ENCODE results near the gene ARHGEF2.
"Not testable (repeated sequence)": the region's sequence is repeated elsewhere in the genome, so short reads cannot be mapped to it uniquely, and the experiment has no call there.

ARHGEF2 gene

GRCh38 chr1:155990005-155990739, 11.8 kb upstream of the ARHGEF2 start:
- no peak for DNase-seq

GRCh38 chr1:155989242-155990004, 11.1 kb upstream of the ARHGEF2 start:
- DNase-seq = peak; percentile 17 to 48

GRCh38 chr1:155984903-155985645, 6.7 kb upstream of the ARHGEF2 start:
- DNase-seq = not testable (repeated sequence)

GRCh38 chr1:155984341-155984740, 6.0 kb upstream of the ARHGEF2 start:
- DNase-seq = no peak

- DNase-seq = peak in 1 of 2 experiments; percentile 68
Observed at GRCh38 chr1:155983191-155984024, 5.1 kb upstream of the ARHGEF2 start.

- DNase-seq = no peak
Observed at GRCh38 chr1:155982106-155982505, 3.8 kb upstream of the ARHGEF2 start.

- DNase-seq = no peak
Observed at GRCh38 chr1:155981266-155982088, 3.1 kb upstream of the ARHGEF2 start.

GRCh38 chr1:155979597-155980343, 1.4 kb upstream of the ARHGEF2 start:
- no peak for DNase-seq

- DNase-seq = no peak
Observed at GRCh38 chr1:155978973-155979429, 654 bp upstream of the ARHGEF2 start.

- no peak for DNase-seq
Observed at GRCh38 chr1:155977690-155978324, 540 bp downstream of the ARHGEF2 start.

- DNase-seq = no peak
Observed at GRCh38 chr1:155976913-155977689, 1.2 kb downstream of the ARHGEF2 start.

- DNase-seq = no peak
Observed at GRCh38 chr1:155976062-155976912, 2.1 kb downstream of the ARHGEF2 start.

GRCh38 chr1:155975375-155976061, 2.8 kb downstream of the ARHGEF2 start:
- no peak for DNase-seq

- no peak for DNase-seq
Observed at GRCh38 chr1:155974208-155975115, 3.9 kb downstream of the ARHGEF2 start.

- DNase-seq = no peak
Observed at GRCh38 chr1:155973723-155974122, 4.6 kb downstream of the ARHGEF2 start.

- DNase-seq = no peak
Observed at GRCh38 chr1:155971910-155972809, 6.2 kb downstream of the ARHGEF2 start.

Data from NCI-H1930 (cell line).